Uterus (tissue), 2 donors: ENCODE results near the gene LOXL1.

Source experiments
- POLR2A ChIP-seq, 2 donors: fragments of 450-650 bp; IDR thresholded peaks; one replicate each; pipeline ENCODE4 v1.6.1; 2016; ENCODE audit warnings: antibody characterized with exemption in 2 of 2, mild to moderate bottlenecking in 1 of 2, moderate library complexity in 1 of 2
- TF ChIP-seq, protein P1 (sequence below), 4 experiments: fragments of 200-600 bp in 2 of 4; fragments of 450-650 bp in 2 of 4; sonication (generic) in 2 of 4; IDR thresholded peaks; one replicate each; pipeline ENCODE4 v1.5.1; 2016 to 2019; ENCODE audit warnings: antibody characterized with exemption in 4 of 4, mild to moderate bottlenecking in 2 of 4, moderate library complexity in 1 of 4

- TF ChIP-seq, protein P1, sequence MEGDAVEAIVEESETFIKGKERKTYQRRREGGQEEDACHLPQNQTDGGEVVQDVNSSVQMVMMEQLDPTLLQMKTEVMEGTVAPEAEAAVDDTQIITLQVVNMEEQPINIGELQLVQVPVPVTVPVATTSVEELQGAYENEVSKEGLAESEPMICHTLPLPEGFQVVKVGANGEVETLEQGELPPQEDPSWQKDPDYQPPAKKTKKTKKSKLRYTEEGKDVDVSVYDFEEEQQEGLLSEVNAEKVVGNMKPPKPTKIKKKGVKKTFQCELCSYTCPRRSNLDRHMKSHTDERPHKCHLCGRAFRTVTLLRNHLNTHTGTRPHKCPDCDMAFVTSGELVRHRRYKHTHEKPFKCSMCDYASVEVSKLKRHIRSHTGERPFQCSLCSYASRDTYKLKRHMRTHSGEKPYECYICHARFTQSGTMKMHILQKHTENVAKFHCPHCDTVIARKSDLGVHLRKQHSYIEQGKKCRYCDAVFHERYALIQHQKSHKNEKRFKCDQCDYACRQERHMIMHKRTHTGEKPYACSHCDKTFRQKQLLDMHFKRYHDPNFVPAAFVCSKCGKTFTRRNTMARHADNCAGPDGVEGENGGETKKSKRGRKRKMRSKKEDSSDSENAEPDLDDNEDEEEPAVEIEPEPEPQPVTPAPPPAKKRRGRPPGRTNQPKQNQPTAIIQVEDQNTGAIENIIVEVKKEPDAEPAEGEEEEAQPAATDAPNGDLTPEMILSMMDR (IDR thresholded peaks at IDR 0.05) = no peak
- no peak for TF ChIP-seq POLR2A (IDR thresholded peaks at IDR 0.05)
Observed at GRCh38 chr15:73885954-73886700, 40.1 kb upstream of the LOXL1 start.
